SU-DHL-6 (cell line): ENCODE data around the gene HES4.

Source experiments
- EZH2phosphoT487 ChIP-seq: fragments of 200-600 bp; sonication (generic), shearing (Covaris generic); conservative IDR thresholded peaks from 2 replicates; pipeline ENCODE4 v1.6.1; 2018; ENCODE audit warnings: mild to moderate bottlenecking, antibody characterized with exemption, low read length, moderate library complexity, mixed read lengths
- TF ChIP-seq, protein P1 (sequence below): fragments of 200-600 bp; sonication (generic); IDR thresholded peaks from one replicate; pipeline ENCODE4 v1.5.1; 2017; ENCODE audit warnings: antibody characterized with exemption, mild to moderate bottlenecking, low read length, moderate library complexity; ENCODE audit not compliant: insufficient read depth, poor library complexity, severe bottlenecking

DNA sequence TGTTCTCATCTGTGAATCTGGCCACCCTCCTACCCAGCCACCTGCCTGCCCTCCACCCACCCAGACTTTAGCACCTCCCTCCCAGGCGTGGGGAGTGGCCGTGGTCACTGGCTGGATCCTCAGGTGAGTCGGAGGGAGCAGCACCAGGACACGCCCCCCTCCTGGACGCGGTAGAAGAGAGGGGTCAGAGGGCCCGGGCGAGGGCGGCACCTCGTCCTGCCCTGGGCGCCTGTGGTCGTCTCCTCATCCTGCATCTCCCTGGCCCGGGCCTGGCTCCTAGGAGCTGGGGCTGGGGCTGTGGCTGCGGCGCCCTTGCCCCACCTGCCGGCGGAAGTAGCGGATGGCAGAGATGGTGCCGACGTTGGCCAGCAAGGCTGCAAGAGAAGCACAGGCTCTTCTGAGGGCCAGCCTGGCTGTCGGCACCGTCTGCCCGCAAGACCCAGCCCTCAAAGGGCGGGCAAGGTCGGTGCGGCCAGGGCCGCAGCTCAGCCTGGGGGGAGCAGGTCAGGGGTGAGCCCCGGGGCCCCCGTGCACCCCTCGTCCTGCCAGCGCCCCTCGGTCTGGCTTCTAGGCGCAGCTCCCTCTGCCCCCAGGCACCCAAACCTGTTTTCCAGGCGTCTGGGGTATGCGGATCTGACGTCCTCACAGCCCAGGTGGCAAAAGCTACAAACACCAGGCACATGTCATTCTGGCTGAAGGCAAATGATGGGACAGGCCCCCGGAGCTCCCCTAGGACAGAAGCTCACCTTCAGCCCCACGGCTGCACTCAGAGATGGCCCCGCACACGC lies 23.8 kb downstream of the HES4 start:
- TF ChIP-seq, protein P1, sequence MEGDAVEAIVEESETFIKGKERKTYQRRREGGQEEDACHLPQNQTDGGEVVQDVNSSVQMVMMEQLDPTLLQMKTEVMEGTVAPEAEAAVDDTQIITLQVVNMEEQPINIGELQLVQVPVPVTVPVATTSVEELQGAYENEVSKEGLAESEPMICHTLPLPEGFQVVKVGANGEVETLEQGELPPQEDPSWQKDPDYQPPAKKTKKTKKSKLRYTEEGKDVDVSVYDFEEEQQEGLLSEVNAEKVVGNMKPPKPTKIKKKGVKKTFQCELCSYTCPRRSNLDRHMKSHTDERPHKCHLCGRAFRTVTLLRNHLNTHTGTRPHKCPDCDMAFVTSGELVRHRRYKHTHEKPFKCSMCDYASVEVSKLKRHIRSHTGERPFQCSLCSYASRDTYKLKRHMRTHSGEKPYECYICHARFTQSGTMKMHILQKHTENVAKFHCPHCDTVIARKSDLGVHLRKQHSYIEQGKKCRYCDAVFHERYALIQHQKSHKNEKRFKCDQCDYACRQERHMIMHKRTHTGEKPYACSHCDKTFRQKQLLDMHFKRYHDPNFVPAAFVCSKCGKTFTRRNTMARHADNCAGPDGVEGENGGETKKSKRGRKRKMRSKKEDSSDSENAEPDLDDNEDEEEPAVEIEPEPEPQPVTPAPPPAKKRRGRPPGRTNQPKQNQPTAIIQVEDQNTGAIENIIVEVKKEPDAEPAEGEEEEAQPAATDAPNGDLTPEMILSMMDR, result peak; percentile 36
- no peak for TF ChIP-seq EZH2phosphoT487
